GM21619 (cell line): Measurements from ENCODE around the gene ADAMTS8.

Experiments
- ATAC-seq: cut with Tn5 transposase; IDR thresholded peaks from one replicate; pipeline ENCODE4 v1.9.1; 2021; ENCODE audit not compliant: unreplicated experiment

The ADAMTS8 gene

DNA sequence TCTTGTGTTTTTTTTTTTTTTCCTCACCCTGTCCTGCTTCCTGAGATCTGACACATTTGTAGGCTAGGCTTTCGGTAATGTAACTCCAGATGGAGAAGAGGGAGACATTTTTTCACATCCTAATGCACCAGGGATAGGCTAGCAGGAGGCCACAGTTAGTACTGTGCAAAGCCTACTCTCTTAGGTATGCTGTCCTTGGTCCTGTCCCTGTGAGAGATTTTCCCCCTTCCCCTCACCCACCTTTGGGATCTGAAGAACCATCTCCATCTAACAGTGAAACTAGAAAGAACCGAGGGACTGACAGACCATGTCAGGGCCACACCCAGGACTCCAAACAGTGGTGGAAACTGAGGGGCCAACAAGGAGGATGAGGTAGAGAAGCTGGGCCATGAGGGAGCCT lies 29.2 kb downstream of the ADAMTS8 start:
- ATAC-seq = no peak

DNA sequence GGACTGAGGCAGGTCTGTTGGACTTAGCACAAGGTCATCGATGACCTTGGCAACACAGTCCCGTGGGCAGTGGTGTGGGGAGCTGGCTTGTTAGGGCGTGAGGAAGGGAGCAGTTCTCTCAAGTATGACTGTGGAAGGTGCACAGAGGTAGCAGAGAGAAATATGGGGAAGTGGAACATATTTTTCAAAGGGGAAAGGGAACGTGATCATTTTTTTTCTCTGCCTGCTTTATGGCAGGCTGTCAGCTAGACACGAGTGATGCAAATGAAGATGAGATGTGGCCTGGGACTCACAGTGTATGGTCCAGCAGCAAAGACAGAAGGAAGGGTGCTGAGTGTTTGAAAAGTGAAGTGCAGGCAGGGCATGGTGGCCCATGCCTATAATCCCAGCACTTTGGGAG lies 30.6 kb downstream of the ADAMTS8 start:
- ATAC-seq = no peak

DNA sequence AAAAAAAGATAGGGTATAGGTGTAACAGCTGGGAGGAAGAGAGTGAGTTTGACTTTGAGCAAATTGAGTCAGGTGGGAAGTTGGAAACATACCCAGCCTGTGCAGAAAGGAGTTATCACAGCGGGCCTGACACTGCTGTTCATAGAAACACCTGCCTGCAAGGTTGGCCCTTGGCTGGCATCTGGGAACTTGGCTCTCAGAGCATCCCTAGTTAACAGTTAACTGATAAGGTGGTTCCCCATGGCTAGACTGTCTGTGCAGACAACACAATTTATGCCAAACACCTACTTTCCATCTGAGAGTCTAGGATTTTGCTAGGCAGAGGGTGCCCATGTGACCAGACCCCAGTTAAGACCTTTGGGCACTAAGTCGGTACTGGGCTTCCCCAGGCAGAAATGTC lies 31.4 kb downstream of the ADAMTS8 start:
- no peak for ATAC-seq

DNA sequence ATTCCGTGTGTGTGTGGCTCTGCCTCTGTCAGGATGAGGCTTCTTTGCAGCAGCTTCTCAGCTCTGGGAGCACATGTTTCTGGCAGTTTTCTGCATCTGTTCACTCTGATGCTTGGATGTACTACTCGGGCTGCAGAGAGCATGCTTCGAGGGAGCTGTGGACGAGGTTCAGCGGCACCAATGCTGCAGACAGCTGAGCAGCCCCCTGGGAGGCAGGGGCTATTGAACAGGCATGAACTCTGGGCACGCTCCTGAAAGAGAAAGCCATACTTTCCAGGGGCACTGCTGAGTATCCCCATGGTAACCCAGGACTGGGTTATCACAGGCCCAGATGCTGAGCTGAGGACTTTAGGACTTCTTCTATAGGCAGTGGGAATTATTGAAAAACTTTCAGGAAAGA lies 33.8 kb downstream of the ADAMTS8 start:
- no peak for ATAC-seq

DNA sequence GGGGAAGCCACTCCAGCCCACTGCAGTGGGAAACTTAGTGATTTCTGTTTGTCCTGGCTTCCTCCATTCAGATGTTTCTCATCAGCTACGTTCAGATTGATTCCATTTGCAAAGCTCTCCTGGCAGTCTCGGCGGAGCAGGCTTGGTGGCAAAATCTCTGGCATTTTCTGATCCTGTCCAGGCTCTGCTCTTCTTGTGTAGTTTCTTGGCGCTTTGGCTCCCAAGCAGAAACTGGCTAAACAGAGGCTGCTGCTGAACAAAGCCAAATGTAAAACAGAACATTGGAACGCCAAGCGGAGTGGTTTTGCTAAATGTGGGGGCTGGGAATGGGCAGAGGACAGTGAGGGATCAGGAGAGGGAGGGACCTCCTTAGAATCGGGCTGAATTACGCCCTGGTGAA lies 36.7 kb downstream of the ADAMTS8 start:
- ATAC-seq = no peak

DNA sequence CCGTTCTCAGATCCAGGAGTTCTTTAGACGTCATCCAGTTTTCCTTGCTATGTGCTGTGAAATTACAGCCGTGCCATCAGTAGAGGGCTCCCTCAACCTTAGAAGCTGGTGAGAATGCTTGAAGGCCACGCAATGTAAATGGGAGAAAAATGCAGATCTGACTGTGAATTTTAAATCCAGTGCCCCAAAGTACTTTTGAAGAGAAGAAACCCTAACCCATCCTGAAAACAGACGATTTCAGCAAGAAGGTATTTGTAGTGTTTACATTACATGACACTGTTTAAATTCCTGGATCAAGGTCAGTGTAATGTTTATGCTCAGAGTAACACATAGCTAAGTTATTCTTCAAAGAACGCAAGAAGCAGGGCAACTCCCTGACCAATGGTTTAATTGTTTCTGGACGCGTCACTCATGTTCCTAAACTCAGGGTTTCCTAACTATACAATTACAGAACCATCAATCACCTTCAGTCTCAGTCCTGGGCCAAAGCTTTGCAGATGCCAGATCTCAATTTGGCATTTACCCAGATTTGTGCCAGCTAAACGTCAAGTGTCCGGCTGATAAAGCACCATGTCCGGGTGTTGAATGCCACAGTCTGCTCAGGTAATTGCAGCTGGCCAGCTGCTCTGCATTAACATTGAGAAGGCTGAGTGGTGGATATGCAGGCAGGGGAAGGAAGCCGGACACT lies 38.2 kb downstream of the ADAMTS8 start:
- ATAC-seq = no peak

DNA sequence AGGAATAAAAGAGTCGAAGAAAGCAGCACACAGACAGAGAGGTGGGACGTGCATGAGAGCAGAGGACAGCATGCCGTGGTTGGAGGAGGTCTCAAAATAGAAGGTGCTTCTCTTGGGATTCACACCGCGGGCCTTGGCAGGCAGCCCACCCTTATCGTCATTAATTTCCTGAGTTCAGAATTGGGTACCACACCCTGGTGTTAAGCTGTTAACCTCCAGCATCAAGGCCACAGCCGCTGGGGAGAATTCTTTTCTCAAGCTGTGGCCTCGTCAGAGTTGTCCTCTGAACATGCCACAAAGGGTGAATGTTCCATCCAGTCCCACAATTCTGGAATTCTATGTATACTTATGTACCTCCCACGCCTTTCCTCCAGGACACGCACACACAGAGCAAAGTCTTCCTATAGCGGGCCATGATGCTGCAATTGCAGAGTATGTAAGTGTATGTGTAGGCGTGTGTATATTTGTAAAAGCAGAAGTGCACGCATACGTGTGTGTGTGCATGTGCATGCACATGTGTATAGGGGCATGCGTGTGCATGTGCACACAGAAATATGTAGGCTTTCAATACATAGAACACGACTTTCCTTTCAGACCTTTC lies 39.0 kb downstream of the ADAMTS8 start:
- no peak for ATAC-seq

DNA sequence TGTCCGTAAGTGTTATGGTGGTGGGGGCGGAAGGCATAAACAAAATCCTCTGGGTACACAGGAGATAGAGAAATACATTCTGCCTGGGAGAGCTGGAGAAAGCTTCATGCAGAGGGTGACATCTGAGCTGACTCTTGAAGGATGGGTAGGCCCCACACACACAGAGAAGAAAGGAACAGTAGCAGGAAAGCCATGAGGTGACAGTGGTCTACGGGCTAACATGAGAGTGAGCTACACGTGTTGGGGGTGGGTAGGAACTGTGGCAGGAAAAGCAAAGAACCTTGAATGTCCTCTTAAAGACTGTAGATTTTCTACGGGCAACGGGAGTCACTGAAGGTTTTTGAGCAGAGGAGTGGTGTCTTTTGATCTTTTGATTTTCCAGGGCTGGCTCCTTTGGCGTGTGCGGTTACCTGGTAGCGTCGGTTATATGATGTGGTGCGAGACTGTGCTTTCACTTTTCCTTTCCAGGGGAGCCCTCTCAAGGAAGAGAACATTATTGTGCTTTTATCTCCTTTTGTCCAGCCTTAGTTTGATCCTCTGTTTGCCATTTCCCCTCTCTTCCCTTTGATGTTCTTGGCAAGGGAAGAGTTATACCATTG lies 39.7 kb downstream of the ADAMTS8 start:
- ATAC-seq = no peak

DNA sequence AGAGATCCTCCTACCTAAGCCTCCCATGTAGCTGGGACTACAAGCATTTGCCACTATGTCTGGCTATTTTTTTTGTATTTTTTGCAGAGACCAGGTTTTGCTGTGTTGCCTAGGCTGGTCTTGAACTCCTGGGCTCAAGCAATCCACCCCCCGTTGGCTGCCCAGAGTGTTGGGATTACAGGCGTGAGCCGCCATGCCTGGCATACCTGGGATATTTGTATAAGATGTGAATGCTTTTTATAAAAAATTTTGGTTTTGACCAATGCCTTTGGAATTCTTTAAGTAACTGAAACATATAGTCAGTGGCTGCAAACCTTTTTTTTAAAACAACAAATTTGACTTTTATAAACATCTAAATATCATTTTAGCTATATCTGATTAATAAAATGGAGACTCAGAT lies 42.4 kb downstream of the ADAMTS8 start:
- no peak for ATAC-seq

DNA sequence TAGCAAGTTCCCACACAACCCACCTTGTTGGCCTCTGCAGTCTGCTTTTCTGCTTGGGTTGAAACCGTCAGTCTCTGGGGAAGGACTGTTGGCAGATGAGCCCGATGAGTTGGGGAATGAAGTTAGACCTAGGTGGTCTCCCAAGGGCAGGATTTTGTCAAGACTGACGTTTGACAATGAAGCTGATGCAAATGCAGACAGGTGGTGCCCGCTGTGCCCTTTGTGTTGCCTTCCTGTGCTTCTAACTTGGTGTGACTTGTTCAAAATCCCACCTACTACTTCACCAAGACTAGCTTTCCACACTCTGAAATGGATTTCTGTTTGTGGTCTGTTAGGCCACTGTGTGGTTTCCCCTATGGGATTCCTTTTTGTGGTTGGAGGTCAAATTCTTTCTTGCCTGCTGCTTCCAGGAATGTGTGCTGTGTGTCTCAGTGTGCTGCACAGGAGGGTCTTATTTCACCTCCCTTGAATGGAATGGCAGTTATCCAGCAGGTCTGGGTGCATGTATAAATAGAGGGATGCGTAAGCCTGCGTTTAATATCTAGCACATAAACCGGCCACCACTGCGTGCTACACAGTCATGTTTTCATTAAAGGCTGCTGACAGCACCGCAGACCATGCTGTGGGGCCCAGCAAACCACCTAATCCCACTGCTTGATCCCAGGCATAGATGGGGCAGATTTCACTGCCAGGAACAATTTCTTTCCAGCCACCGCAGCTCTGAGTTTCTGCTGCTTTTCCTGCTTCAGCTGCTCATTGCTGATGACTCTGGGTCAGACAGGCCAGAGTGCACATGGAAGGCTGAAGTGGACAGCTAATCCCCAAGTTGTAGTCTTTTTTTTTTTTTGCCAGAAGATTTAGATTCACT lies 44.8 kb downstream of the ADAMTS8 start:
- no peak for ATAC-seq

DNA sequence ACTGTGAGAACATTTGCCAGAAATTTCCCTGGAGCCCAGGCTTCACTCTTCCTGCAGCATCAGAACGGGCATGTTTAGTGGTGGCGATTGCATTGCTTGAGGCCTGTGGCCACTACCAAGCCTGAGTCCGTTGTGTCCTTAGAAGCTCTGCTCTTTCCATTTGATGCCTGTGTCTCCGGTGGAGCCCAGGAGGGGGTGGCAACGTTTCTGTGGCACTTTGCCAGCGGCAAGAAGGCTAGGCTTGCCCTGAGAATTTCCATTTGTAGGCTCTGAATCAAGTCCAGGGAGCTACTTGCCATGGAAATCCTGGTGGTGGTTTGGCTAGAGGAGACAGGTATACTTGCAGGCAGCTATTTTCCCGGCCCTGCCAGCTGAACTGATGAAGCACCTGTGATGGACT lies 47.1 kb downstream of the ADAMTS8 start:
- no peak for ATAC-seq

DNA sequence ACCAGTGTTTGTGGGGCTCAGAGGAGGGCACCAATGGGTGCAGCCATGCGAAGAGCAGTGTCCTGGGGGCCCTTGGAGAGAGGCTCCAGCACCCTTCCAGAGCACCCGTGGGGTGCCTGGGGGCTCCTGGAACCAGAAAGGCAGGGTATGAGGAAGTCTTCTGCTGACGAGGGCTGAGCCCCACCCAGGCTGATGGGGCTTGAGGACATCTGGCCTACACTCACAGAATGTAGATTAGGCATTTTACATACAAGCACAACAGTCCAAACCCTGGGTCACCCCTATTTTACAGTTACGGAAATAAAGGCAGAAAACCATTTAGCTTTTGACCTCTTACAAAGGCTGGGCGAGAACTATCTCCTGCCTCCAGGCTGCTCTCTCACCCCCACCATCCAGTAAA lies 47.6 kb downstream of the ADAMTS8 start:
- no peak for ATAC-seq

DNA sequence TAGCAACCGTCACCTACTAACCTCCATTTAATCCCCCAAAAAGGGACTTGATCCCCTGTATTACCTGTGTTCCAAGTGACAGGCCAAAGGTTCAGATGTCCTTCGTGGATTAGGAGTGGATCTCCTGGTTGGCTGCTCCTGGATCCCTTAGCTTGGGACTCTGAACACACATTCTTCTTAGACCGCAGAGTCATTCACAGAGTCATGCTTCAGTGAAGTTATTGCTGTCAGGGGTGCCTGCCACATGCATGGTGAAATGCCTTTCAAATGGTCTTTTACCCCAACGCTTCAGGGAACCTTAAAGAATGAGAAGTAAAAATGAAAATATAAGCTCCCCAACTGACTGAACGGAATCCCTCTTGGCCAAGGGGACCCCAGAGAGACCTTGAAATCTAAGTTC lies 49.1 kb downstream of the ADAMTS8 start:
- no peak for ATAC-seq

DNA sequence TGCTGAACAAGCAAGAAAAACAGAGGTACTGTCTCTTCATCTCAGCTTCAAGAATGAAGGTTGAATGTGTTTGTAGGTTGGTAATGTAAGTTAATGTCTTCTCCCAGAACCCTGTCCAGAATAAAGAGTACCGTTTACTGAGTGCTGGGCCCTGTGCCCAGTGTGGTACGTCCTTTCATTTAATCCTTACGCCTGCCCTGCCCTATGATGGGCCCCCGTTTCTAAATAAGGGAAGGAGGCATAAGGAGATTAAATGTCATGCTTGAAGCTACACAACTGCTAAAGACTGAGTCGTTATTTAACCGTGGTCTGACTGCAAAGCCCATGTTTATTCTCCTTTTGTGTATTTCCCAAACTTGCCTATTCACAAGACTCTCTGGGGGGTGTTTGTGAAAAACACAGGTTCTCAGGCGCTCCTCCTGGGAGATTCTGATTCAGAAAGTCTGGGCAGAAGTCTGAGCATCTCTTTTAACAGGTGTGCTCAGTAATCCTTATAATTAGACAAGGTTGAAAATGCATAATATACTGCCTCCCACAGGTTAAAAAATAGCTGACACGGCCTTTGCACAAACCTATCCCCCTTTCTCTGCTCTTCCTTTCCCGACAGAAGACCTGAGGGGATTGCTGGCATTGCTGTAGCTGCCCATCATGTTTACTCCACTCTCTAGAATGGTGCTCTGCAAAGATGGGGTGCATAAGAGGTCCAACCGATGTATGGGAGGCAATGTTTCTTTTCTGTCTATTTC lies 57.4 kb downstream of the ADAMTS8 start:
- ATAC-seq = no peak

DNA sequence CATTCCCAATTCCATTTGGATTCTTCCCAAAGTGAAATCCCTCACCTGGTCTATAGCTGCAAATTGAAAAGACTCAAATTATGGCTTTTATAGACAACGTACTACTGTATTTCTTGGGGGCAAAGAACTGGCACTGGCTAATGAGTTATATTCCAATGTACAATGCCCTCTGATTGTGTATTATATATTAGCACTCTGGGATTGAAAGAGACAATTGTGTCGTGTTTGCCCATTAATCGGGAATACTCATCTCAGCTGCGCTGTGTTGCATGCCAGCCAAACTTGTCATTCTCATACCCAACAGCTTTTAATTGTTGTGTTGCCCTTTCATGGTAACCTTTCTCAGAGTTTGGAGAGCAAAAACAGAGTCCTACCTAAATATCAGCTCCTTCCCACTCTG lies 58.7 kb downstream of the ADAMTS8 start:
- ATAC-seq = no peak

DNA sequence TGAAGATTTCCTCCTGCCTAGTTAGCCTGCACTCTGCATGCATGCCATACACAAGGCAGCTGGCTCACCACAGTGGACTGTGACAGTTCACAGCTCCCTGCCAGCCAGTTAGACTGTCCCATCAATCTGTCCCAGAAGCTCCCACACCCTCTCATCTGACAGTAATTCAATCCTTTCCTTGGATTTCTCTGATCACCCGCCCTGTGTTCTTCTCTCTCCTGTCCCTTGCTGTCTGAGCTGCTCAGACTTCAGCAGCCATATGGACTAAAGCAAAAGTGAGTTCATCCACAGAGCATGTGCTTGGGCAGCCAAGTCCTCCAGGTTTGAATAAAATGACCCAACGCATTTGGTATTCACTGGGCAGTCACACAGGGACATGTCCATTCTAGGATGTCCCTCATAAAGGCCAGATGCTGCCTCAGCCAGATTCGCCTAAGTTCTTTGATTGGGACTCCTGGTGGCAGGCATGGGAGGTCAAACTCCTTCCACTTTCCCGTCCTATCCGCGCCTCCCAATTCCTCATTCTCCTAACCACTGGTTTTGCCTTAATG lies 59.2 kb downstream of the ADAMTS8 start:
- ATAC-seq = no peak

DNA sequence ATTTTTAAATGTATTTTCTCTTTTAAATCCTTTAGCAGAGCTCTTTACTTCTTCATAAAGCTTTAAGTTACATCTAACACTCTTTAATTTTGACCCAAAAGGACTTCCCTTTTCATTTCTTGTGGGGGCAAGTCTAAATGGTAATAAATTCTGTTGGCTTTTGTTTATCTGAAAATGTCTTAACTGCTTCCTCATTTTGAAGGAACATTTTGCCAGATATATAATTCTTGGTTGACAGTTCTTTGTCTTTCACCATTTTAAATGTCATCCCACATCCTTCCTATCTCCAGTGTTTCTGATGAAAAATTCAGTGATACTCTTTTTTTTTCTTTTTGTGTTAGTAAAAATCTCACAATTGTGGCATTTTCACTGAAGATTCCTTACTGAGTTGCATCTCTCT lies 69.0 kb downstream of the ADAMTS8 start:
- ATAC-seq = no peak

DNA sequence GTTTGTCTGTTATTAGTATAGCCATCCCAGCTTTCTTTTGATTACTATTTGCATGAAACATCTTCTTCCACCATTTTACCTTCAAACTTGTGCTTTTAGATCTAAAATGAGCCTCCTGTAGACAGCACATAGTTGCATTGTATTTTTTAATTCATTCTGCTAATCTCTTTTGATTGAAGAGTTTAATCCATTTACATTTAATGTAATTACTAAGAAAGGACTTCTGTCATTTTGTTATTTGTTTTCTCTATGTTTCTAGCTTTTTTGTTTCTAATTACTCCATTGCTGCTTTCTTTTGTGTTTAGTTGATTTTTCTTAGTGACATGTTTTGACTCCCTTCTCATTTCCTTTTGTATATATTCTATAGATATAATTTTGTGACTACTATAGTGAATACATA lies 70.0 kb downstream of the ADAMTS8 start:
- no peak for ATAC-seq
